22Rv1 (cell line): ENCODE results near the gene PRR30.

ENCODE experiments used
- H3K27ac ChIP-seq: fragments of 450-650 bp; 2 replicates; pipeline ENCODE4 v1.5.1; 2017
- ZFX ChIP-seq: fragments of 450-650 bp; IDR thresholded peaks from 2 replicates; pipeline ENCODE4 v1.6.1; 2017; ENCODE audit warnings: antibody characterized with exemption, borderline replicate concordance
- TF ChIP-seq, protein P1 (sequence below): fragments of 450-650 bp; IDR thresholded peaks from 2 replicates; pipeline ENCODE4 v1.5.1; 2017; ENCODE audit warnings: mild to moderate bottlenecking

Gene PRR30

DNA sequence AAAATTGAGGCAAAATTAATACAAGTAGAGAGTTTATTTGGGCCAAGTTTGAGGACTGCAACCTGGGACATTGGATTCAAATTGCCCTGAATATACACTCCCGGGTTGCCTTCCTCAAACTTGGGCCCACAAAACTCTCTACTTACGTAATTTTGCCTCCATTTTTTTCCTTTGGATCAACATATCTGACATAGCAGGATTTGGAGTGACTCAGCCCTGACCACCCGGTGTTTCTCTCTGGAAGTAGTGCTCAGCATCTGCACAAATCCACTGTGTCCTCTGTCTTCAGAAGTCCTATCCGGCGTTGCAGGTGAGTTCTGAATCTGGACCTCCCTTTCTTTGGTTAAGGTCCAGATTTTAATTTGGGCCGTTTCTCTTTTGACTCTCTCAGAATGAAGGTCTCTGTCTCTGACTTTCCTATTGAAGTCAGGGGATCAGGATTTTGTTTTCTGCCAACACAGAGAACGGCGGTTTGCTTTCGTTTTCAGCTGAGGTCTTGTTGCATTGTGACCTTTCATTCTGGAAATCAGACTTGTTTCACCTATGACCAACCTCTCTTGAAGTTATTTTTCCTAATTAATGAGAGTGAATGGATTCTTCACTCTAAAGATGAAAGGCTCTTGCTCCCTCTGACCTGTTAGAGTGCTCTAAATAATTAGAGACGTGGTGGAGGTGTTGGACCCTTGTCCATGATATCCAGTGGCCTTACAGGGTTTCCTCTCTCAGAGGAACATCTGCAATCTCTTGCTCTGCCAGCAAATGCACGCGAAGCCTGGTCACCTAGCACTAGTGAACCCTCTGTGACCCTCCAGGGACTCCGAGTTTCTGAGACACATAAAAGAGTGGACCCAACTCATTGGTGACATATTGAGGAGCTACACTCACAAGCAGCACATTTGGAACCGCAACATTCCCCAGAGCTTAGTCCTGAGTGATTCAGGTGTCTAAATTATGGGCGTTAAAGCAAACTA, 23.2 kb upstream of the PRR30 start:
- no peak for TF ChIP-seq ZFX
- TF ChIP-seq, protein P1, sequence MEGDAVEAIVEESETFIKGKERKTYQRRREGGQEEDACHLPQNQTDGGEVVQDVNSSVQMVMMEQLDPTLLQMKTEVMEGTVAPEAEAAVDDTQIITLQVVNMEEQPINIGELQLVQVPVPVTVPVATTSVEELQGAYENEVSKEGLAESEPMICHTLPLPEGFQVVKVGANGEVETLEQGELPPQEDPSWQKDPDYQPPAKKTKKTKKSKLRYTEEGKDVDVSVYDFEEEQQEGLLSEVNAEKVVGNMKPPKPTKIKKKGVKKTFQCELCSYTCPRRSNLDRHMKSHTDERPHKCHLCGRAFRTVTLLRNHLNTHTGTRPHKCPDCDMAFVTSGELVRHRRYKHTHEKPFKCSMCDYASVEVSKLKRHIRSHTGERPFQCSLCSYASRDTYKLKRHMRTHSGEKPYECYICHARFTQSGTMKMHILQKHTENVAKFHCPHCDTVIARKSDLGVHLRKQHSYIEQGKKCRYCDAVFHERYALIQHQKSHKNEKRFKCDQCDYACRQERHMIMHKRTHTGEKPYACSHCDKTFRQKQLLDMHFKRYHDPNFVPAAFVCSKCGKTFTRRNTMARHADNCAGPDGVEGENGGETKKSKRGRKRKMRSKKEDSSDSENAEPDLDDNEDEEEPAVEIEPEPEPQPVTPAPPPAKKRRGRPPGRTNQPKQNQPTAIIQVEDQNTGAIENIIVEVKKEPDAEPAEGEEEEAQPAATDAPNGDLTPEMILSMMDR = no peak

DNA sequence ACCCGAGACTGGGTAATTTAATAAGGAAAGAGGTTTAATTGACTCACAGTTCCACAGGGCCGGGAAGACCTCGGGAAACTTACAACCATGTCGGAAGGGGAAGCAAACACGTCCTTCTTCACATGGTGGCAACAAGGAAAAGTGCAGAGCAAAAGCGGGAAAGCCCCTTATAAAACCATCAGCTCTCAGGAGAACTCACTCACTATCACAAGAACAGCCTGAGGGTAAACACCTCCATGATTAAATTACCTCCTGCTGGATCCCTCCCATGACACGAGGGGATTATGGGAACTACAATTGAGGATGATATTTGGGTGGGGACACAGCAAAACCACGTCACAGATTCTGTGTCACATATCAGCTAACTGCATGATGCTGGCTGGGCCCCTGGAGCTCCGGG, 21.0 kb upstream of the PRR30 start:
- no peak overlapping the region for H3K27ac ChIP-seq
- no peak for TF ChIP-seq ZFX
- TF ChIP-seq, protein P1 = no peak

More for the DNA sequence above, 23.2 kb upstream of the PRR30 start:
- H3K27ac ChIP-seq = no peak overlapping the region

DNA sequence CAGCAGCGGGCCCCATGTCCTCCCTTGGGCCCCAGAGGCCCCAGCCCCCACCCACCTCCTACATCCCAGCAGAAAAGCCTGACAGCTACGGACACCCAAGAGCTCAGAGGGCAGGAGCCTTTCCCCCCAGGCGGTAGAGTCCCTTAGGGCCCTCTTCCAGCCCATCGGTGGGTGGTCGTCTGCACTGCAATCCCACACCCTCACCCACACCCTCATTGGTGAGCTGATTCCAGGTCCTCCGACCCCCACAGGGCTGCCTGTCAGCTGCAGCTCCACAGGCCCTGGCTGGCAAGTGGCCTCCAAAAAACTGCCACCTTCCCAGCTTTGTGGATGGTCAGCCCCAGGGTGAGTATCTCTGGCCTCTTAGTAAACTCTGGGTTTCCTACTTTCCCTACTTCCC, 20.1 kb upstream of the PRR30 start:
- TF ChIP-seq ZFX = no peak
- TF ChIP-seq, protein P1 = no peak

DNA sequence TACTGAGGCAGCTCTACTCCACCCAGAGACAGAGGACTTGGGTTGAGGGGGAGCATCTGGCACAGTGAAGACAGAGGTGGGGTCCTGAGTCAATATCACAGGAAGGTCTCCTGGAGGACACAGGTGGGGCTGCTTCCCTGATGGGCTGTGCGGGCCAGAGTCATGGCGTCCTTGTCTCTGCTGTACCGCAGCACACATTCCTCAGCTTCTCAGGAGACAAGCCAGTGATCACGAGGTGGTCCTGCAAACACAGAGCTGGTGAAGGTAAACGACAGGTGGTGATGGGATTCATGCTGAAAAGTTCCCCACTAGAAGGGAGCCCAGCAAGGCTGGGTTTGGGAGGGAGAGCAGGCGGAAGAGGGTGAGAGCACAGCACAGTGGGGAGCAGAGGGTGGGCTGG, 19.3 kb upstream of the PRR30 start:
- H3K27ac ChIP-seq = no peak overlapping the region
- no peak for TF ChIP-seq ZFX
- TF ChIP-seq, protein P1 = no peak

More for the DNA sequence above, 20.1 kb upstream of the PRR30 start:
- no peak overlapping the region for H3K27ac ChIP-seq

DNA sequence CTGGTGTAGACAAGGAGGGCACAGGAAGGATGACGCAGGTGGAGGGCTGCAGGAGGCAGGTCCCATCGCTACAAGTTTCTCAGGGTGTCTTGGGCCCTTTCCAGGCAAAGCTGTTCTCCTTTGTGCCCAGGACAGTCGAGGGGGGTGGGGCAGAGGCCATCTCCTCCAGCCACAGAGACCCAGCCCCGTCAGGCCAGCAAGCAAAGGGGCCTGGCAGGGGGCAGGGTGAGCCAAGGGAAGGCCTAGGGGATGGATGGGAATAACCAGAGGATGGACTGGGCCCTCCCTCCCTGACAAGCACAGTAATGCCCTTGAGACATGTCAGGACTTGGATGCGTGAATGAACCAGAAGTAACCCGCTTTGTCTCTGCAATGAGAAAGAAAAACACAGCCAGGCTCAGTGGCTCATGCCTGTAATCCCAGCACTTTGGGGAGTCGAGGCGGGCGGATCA, 15.9 kb upstream of the PRR30 start:
- H3K27ac ChIP-seq = no peak overlapping the region
- TF ChIP-seq ZFX = no peak
- TF ChIP-seq, protein P1 = no peak

DNA sequence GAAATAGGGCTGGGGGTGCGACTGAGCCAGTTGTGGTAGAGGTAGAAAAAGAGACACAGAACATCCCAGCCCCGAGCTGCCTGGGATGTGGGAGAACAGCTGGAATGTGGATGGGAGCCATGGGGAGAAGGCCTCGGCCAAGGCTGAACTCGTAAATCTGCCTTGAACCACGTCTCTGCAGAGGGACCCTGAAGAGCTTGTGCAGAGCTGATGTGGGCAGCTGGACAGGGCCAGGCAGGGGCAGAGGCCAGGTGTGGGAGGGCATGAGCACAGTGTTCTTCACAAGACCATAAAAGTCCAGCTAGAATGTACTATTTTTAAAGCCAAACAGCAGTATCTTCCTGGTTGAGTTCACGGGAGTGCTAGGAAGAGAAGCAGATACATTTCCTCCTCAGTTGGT, 15.3 kb upstream of the PRR30 start:
- TF ChIP-seq, protein P1 = no peak
- no peak for TF ChIP-seq ZFX
- no peak overlapping the region for H3K27ac ChIP-seq
